ENCODE measurements around the gene ZIC2.

ZIC2 gene

DNA sequence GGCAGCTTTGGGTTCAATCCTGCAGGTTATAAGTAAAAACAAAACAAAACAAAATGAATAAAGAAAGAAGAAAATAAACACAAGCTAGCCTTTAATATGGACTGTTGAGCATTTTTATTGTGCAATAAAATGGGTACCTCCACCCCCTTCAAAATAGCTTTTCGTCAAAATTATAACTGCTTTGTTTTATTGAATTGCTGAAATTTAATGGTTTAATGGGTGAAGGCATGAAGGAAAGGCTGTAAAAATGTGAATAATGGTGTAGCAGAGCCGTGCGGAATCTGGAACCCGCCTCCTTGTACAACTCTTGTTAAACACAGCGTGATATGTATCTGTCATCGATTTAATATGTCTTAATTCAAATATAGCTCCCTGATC lies 7.8 kb upstream of the ZIC2 start:
- TF ChIP-seq, protein P1, sequence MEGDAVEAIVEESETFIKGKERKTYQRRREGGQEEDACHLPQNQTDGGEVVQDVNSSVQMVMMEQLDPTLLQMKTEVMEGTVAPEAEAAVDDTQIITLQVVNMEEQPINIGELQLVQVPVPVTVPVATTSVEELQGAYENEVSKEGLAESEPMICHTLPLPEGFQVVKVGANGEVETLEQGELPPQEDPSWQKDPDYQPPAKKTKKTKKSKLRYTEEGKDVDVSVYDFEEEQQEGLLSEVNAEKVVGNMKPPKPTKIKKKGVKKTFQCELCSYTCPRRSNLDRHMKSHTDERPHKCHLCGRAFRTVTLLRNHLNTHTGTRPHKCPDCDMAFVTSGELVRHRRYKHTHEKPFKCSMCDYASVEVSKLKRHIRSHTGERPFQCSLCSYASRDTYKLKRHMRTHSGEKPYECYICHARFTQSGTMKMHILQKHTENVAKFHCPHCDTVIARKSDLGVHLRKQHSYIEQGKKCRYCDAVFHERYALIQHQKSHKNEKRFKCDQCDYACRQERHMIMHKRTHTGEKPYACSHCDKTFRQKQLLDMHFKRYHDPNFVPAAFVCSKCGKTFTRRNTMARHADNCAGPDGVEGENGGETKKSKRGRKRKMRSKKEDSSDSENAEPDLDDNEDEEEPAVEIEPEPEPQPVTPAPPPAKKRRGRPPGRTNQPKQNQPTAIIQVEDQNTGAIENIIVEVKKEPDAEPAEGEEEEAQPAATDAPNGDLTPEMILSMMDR (IDR thresholded peaks at IDR 0.05; ENCODE audit: extremely low read depth, insufficient read depth, missing control alignments) = no peak
- in situ Hi-C loops (cut with MboI; ENCODE audit: low pct_unique_long_range_greater_than_20kb, low sequenced_read_pairs, unreplicated experiment) = no loop called here
- no peak for DNase-seq (ENCODE audit: low spot score)

DNA sequence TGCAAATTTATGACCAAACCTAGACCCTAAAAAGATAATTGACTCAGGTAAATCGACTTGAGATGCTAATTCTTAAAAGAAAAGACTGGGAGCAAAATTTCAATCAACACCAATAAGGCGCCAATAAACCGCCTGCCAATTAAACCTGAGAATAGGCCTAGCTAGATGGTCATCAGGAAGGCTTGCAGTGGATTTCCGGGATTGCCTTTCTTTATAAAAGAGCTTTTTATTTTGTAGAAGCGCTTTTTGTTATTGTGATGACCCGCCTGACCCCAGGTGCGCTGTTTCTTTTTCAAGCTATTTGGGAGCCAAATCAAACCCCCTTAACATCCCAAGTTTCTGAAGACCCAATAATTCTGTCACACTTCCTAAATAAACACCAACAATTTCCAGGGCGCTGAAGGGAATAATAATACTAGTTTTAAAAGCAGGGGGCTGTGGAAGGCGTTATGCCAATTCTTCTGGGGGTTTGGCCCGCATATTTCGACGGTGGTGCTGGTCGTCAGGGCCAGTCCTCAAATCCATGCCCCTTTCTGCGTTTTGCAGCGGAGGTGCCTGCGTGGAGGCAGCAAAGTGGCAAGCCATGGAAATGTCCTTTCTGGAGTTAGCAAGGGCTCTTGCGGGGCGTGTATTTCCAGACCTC lies 7.2 kb upstream of the ZIC2 start:
- no peak for DNase-seq (ENCODE audit: low spot score)
- TF ChIP-seq, protein P1 (IDR thresholded peaks at IDR 0.05; ENCODE audit: extremely low read depth, insufficient read depth, missing control alignments) = no peak
- in situ Hi-C loops (cut with MboI; ENCODE audit: low pct_unique_long_range_greater_than_20kb, low sequenced_read_pairs, unreplicated experiment) = no loop called here

DNA sequence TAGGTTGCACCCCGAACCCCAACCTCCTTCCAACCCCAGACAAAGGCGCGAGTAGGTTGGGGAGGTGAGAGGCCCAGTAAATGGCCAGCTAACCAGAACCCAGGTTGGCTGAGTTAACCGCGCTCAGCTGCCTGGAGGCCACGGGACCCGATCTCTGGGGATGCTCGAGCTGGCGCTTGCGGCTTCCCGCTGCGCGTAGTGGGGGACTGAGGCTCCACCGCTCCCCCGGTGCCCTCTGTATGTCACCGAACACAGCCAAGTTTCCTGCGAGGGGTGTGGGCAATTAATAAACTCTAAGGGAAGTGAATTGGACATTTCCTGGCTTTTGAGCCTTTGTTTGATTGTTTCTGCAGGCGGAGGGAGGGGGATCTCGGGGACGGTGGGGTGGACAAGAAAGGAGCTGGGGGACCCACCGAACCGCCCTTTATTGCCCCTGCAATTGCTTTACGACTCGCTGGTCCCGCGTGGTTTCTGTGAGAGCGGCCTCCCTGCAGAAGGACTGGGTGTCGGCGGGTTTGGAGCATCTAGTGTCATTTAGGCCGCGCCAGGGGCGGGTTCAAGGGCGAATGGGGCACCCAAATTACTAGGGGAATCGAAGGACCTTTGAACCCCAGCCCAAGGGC lies 6.5 kb upstream of the ZIC2 start:
- DNase-seq (ENCODE audit: low spot score) = no peak
- TF ChIP-seq, protein P1 (IDR thresholded peaks at IDR 0.05; ENCODE audit: extremely low read depth, insufficient read depth, missing control alignments) = no peak
- in situ Hi-C loops (cut with MboI; ENCODE audit: low pct_unique_long_range_greater_than_20kb, low sequenced_read_pairs, unreplicated experiment) = loop anchor here (25.0 kb wide), 2 partner anchors 262 to 537 kb away; no protein-coding TSS in a partner anchor

DNA sequence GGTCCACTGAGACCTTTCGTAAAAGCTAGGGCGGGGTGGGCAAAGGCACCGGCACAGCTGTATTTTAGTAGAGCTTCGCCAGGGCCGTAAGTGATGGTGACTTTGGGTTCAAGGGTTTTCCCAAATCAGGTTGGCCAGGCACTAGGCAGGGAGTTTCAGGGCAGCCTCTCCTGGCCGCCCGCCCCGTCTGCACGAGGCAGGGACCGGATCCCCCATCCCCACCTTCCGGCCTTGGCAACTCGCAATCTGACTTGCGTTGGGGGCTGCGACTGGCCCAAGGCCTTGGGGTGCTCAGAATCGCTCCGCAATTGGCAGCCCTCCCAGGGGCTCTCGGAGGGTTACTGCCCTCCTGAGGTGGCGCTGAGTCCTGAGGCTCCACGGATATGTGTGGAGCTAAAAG lies 6.0 kb upstream of the ZIC2 start:
- no peak for DNase-seq (ENCODE audit: low spot score)
- TF ChIP-seq, protein P1 (IDR thresholded peaks at IDR 0.05; ENCODE audit: extremely low read depth, insufficient read depth, missing control alignments) = no peak
- in situ Hi-C loops (cut with MboI; ENCODE audit: low pct_unique_long_range_greater_than_20kb, low sequenced_read_pairs, unreplicated experiment) = loop anchor here (25.0 kb wide), 2 partner anchors 262 to 537 kb away; no protein-coding TSS in a partner anchor

DNA sequence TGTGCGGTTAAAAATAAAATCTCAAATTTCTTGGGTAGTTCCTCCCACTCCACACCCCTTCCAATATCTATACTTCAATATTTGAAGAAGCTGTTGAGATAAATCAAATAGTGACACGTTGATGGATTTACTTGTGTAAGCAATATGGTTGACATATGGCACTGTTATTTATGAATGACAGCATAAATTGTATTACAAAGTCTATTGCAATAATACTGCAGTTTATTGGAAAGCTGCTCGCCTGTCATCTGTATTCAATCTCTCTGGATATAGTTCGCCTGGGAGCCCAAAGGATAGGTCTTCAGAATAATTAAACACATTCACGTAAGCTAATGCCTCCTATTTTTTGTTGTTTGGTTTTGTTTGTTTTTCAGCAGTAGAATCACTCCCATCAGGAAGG lies 5.0 kb upstream of the ZIC2 start:
- TF ChIP-seq, protein P1 (IDR thresholded peaks at IDR 0.05; ENCODE audit: extremely low read depth, insufficient read depth, missing control alignments) = no peak
- no peak for DNase-seq (ENCODE audit: low spot score)
- in situ Hi-C loops (cut with MboI; ENCODE audit: low pct_unique_long_range_greater_than_20kb, low sequenced_read_pairs, unreplicated experiment) = loop anchor here (25.0 kb wide), 2 partner anchors 261 to 536 kb away; no protein-coding TSS in a partner anchor

DNA sequence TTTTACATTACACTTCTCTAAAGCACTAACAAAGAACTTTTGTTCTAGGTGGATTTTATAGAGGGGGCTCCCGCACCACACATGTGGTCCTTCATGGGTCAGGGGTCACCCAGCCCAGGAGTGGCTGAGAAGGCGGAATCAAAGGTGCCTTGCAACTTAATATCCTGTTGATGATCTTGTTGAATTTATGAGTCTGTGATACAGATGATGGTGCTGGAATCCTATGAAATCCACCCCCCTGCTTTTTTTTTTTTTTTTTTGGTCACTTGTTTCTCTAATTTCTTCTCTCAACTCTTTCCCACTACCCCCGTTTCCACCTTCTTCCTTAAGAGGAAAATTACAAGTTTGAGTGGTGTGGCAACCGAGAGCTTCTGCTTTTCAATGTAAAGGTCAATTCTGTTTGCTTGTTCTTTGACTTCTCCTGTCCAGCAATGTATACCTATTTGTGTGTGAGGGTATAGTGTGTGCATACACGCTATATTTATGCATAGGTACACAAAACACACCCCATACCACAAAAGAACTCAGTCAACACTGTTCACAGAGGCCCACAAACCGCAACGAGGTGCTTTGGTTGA lies 4.2 kb upstream of the ZIC2 start:
- in situ Hi-C loops (cut with MboI; ENCODE audit: low pct_unique_long_range_greater_than_20kb, low sequenced_read_pairs, unreplicated experiment) = loop anchor here (25.0 kb wide), 2 partner anchors 260 to 535 kb away; no protein-coding TSS in a partner anchor
- DNase-seq (ENCODE audit: low spot score) = no peak
- TF ChIP-seq, protein P1 (IDR thresholded peaks at IDR 0.05; ENCODE audit: extremely low read depth, insufficient read depth, missing control alignments) = no peak
